Activated T-helper 1 cell treated with anti-CD3 and anti-CD28 coated beads, Interleukin-12 subunit alpha, Interleukin-12 subunit beta, Interleukin-2, Interleukin-4 antibody, amounts not matched to agents 30 ng/mL and 10 ng/mL and 1 ng/mL, durations not matched to agents 14 hours and 24 hours and 36 hours (primary cell): ENCODE measurements around the gene GALNT14. TPM values are rescaled to one million over a fixed set of nuclear protein-coding genes. Genes with fewer than 3 reads are reported as not detected.
"Not testable (repeated sequence)": the region's sequence is repeated elsewhere in the genome, so short reads cannot be mapped to it uniquely, and the experiment has no call there.

Source experiments
- DNase-seq: peaks from one replicate; pipeline ENCODE4 v3.0.0; 2021; ENCODE audit warnings: low spot score
- H3K27ac Mint-ChIP-seq: one replicate; pipeline ENCODE4 v1.8.0; 2021; ENCODE audit warnings: mild to moderate bottlenecking, mixed read lengths
- H3K27me3 Mint-ChIP-seq: one replicate; pipeline ENCODE4 v1.8.0; 2022; ENCODE audit warnings: mild to moderate bottlenecking, moderate library complexity, mixed read lengths; ENCODE audit not compliant: insufficient read depth
- H3K36me3 Mint-ChIP-seq: one replicate; pipeline ENCODE4 v1.8.0; 2021; ENCODE audit warnings: low read depth, mixed read lengths
- H3K4me1 Mint-ChIP-seq: one replicate; pipeline ENCODE4 v1.8.0; 2021; ENCODE audit warnings: low read depth, mixed read lengths
- H3K4me3 Mint-ChIP-seq: one replicate; pipeline ENCODE4 v1.8.0; 2021; ENCODE audit warnings: mild to moderate bottlenecking, moderate library complexity, mixed read lengths
- H3K9me3 Mint-ChIP-seq: one replicate; pipeline ENCODE4 v1.8.0; 2021; ENCODE audit warnings: mixed read lengths
- intact Hi-C: fragments of 100-400 bp; cut with micrococcal nuclease; formaldehyde crosslinking; loops from one replicate; pipeline ENCODE4 v1.15.1; 2024
- total RNA-seq: library from RNA; stranded (reverse); gene quantifications from 2 replicates; pipeline ENCODE4 v1.2.3, GENCODE V29; 2022

The GALNT14 gene
- total RNA-seq, 1 donor from 2014 or later = 0.21 TPM

DNA sequence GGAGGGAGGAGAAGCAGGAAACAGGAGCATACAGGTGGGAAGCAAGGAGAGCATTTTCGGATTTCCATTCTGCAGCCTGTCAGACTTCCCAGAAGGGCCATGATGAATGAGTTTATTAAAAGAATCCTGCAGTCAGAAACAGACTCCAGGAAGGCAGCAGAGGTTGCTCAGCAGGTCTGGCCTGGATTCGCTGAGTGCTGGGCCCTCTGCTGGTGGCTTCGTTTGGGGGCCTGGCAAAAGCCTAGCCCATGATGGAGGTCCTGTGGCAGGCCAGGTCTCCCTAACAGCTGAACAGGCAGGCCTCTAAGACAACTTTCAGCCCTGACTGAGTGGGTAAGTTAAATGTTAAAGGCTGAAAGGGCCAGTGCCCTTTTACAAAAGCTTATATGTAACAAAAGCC lies 222.8 kb downstream of the GALNT14 start:
- Mint-ChIP-seq H3K27me3 (no peaks in the 10 kb centered on the region), H3K36me3 (no peaks in the 10 kb centered on the region), H3K9me3 (no peaks in the 10 kb centered on the region), H3K4me3 (no peak overlapping the region), H3K4me1 (no peaks in the 10 kb centered on the region), H3K27ac (no peak overlapping the region)
- intact Hi-C loops = no loop called here
- no peak for DNase-seq

DNA sequence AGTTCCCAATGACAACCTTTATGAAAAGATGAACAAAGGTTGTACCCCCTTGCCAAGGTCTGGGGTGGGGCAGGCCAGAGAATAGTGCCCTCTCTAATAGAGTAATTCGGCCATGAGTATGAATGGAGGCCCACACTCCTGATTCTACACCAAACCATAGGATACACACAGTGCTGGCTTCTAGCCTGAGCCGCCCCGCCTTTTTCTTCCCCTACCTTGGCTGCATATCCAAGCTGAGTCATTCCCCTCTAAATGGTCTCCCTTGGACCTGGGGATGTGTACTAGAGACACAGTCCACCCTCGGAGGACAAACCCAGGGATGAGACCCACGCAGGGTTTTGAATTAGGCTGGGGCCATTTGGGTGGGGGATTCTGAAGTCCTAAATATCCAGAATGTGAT lies 223.8 kb downstream of the GALNT14 start:
- no peaks in the 10 kb centered on the region for H3K9me3 Mint-ChIP-seq
- intact Hi-C loops = no loop called here
- H3K27ac Mint-ChIP-seq = no peak overlapping the region
- no peaks in the 10 kb centered on the region for H3K36me3 Mint-ChIP-seq
- H3K4me1 Mint-ChIP-seq = no peaks in the 10 kb centered on the region
- H3K27me3 Mint-ChIP-seq = no peaks in the 10 kb centered on the region
- no peak for DNase-seq
- H3K4me3 Mint-ChIP-seq = no peak overlapping the region

DNA sequence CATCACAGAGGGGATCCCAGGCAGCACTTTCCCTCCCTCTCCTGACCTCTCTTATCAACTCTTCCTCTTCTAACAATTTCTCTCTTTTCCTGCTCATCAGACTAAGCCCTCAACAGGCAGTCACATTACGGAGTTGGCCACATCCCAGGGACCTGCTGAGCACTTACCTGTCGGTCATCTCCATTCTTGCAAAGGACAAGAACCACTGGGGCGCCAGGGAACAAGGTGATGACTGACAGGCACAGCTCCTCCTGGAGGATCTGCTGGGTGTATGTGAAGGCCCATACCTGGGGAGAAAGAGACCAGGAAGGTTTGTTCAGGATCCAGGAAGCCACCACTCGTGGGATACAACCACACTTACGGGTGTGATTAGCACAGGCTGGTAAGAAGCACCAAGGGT lies 226.2 kb downstream of the GALNT14 start:
- intact Hi-C loops = no loop called here
- H3K4me3 Mint-ChIP-seq = no peak overlapping the region
- H3K27me3 Mint-ChIP-seq = no peaks in the 10 kb centered on the region
- H3K9me3 Mint-ChIP-seq = no peaks in the 10 kb centered on the region
- H3K36me3 Mint-ChIP-seq = no peaks in the 10 kb centered on the region
- no peak for DNase-seq
- H3K4me1 Mint-ChIP-seq = no peaks in the 10 kb centered on the region
- H3K27ac Mint-ChIP-seq = no peak overlapping the region

DNA sequence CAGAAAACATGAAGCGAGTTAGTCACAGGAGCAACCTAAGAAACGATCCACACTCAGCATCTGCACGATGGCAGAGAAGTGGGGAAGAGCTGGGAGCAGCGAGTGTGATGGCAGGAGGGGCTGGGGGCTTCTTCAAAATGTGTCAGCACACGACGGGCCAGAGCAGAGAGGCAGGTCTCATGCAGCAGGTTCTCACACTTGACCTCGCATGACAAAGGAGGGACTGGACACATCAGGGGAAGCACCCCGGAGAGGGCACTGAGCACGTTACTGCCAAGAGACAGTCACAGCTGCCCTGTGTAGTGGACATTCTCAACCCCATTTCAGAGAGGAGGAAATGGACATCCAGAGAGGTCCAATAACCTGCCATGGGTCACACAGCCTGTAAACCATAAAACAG lies 226.9 kb downstream of the GALNT14 start:
- intact Hi-C loops = no loop called here
- DNase-seq = no peak
- no peaks in the 10 kb centered on the region for H3K36me3 Mint-ChIP-seq
- H3K4me3 Mint-ChIP-seq = no peak overlapping the region
- no peaks in the 10 kb centered on the region for H3K4me1 Mint-ChIP-seq
- no peak overlapping the region for H3K27ac Mint-ChIP-seq
- no peaks in the 10 kb centered on the region for H3K9me3 Mint-ChIP-seq
- H3K27me3 Mint-ChIP-seq = no peaks in the 10 kb centered on the region

DNA sequence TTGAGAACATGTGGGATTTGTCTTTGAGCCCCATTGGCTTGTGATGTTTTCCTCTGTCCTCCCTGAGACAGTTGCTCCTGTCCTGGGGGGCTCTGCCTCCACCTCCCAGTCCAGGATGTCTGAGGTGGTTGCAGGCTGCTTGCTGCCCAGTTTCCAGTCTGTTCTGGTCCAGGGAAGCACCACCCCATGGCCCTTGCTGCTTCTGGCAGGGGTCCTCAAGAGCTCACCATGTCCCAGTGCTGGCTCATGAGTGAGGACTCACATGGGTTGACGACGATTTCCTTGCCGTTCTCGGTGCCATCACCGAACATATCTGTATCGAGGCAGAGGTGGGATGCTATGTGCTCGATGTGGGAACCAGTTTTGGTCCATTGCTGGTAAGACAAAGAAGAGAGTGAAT lies 227.6 kb downstream of the GALNT14 start:
- no peaks in the 10 kb centered on the region for H3K27me3 Mint-ChIP-seq
- no peaks in the 10 kb centered on the region for H3K4me1 Mint-ChIP-seq
- no peak overlapping the region for H3K27ac Mint-ChIP-seq
- H3K36me3 Mint-ChIP-seq = no peaks in the 10 kb centered on the region
- intact Hi-C loops = no loop called here
- H3K9me3 Mint-ChIP-seq = no peaks in the 10 kb centered on the region
- no peak overlapping the region for H3K4me3 Mint-ChIP-seq
- no peak for DNase-seq

DNA sequence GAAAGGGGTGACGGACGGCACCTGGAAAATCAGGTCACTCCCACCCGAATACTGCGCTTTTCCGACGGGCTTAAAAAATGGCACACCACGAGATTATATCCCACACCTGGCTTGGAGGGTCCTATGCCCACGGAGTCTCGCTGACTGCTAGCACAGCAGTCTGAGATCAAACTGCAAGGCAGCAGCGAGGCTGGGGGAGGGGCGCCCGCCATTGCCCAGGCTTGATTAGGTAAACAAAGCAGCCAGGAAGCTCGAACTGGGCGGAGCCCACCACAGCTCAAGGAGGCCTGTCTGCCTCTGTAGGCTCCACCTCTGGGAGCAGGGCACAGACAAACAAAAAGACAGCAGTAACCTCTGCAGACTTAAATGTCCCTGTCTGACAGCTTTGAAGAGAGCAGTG lies 233.8 kb downstream of the GALNT14 start:
- DNase-seq, intact Hi-C loops, H3K27me3 Mint-ChIP-seq, H3K4me1 Mint-ChIP-seq, H3K36me3 Mint-ChIP-seq, H3K9me3 Mint-ChIP-seq, H3K4me3 Mint-ChIP-seq, H3K27ac Mint-ChIP-seq: not testable (repeated sequence)

DNA sequence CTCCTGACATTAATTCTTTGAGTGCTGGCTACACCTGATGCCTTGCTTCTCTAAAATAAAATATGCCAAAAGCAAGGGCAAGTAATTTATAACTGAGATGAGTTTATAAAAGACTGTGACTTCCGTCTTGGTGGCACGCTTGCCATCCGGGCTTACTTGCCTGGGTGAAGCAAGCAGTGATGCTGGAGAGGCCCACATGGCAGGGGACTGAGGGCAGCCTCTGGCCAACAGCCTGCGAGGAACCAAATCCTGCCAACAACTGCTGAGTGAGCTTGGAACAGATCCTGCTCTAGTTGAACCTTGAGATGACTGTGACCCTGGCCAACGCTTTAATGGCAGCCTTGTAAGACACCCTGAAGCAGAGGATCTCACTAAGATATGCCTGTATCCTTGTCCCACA lies 234.9 kb downstream of the GALNT14 start:
- Mint-ChIP-seq H3K9me3 (no peaks in the 10 kb centered on the region), H3K36me3 (no peaks in the 10 kb centered on the region), H3K4me3 (no peak overlapping the region), H3K27me3 (no peaks in the 10 kb centered on the region), H3K4me1 (no peaks in the 10 kb centered on the region), H3K27ac (no peak overlapping the region)
- intact Hi-C loops = no loop called here
- DNase-seq = no peak

DNA sequence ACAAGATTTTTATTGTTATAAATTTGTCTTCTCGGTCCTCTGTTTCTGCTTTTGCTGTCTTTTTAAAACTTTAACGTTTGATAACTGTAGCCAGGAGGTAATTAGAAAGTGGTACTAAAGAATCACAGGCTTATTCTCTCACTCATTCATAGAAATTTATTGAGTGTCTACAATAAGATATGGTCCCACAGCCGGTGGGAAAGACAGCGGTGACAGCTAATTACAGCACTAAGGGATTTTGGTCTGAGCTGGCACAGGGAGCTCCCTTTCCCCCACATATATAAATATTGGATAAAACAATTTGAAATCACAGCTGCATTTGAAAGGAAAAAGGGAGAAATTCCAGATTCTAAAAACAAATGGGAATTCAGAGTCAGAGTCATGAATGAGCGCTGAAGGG lies 237.9 kb downstream of the GALNT14 start:
- intact Hi-C loops = no loop called here
- Mint-ChIP-seq H3K9me3 (no peaks in the 10 kb centered on the region), H3K27me3 (no peaks in the 10 kb centered on the region), H3K36me3 (no peaks in the 10 kb centered on the region), H3K27ac (no peak overlapping the region), H3K4me3 (no peak overlapping the region), H3K4me1 (no peaks in the 10 kb centered on the region)
- DNase-seq = no peak

DNA sequence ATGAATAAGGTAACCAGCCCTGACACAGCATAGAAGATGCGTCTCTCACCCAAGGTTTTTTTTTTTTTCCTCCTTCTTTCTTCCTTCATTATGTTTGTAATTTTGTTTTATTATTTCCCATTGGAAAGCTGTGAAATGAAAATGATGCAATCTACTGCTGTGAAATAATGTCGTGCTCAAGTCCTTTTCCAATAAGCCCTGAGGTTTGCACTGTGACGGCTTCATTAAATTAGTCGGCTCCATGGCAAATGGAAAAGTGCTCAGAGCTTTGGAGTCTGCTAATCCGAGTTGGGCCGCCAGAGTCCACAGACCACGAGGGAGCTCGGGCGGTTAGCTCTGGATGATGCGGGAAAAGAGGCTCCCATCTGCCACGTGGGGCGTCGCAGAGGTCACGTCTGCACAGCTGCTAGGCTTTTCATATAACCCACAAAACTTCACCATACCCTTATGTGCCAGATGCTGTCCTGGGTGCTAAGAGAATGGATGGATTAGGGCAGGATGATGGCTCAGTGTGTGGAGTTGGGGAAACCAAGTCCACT lies 238.7 kb downstream of the GALNT14 start:
- no peaks in the 10 kb centered on the region for H3K36me3 Mint-ChIP-seq
- H3K4me3 Mint-ChIP-seq = no peak overlapping the region
- H3K9me3 Mint-ChIP-seq = no peaks in the 10 kb centered on the region
- H3K27ac Mint-ChIP-seq = no peak overlapping the region
- intact Hi-C loops = no loop called here
- no peaks in the 10 kb centered on the region for H3K4me1 Mint-ChIP-seq
- no peak for DNase-seq
- no peaks in the 10 kb centered on the region for H3K27me3 Mint-ChIP-seq

DNA sequence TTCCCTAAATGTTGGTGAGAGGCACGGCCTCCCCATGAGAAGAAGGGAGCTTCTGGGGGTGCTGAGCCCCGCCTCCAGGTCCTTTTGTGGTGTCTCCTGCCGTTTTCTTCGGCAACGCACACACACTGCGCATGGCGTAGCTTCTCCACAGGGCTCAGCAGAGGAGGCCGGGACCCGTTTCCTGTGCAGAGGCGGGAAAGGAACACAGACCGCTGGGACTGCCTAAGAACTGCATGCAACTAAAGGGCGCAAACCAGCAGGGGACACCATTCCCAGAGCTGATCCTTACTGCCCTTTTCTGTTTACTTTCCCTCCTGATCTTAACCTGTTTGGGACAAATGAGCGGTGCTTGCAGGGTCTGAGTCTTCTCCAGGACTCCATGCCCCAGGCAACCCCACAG lies 240.7 kb downstream of the GALNT14 start:
- no peaks in the 10 kb centered on the region for H3K4me1 Mint-ChIP-seq
- intact Hi-C loops = no loop called here

DNA sequence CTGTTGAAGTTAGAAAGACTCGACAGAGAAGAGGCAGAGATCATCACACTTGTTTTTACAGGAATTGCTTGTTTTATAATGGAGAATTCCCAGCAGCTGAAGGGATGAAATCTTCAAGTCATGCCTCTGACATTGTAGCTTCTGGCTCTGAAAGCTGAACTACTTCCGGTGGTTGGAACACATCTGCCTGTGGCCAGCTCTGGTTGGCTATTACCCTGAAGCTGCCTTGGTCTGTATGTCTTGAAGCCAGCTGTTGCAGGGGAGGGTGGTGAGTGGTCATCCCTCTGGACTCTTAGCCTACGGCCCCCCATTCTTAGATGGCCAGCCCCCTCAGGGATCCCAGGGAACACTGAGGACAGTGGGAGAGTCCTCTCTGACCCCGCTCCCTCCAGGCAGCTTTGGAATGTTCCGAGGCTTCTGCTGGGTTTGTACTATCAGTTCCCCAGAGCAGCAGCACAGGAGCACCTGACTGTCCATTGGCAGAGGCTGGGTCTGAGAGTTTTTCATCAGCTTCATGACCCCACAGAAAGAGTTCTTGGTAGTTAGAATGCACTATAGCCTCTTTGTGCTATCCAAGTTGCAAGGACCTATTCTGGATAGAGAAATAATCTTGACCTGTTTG lies 243.6 kb downstream of the GALNT14 start:
- H3K4me1 Mint-ChIP-seq = no peaks in the 10 kb centered on the region
- no peak overlapping the region for H3K27ac Mint-ChIP-seq
- H3K4me3 Mint-ChIP-seq = no peak overlapping the region
- intact Hi-C loops = no loop called here
- H3K36me3 Mint-ChIP-seq = no peaks in the 10 kb centered on the region
- no peak for DNase-seq
- H3K9me3 Mint-ChIP-seq = no peaks in the 10 kb centered on the region
- peaks cover 3% of the 10 kb centered on the region for H3K27me3 Mint-ChIP-seq

More for the DNA sequence above, 240.7 kb downstream of the GALNT14 start:
- DNase-seq = no peak
- no peaks in the 10 kb centered on the region for H3K36me3 Mint-ChIP-seq
- no peak overlapping the region for H3K4me3 Mint-ChIP-seq
- H3K9me3 Mint-ChIP-seq = no peaks in the 10 kb centered on the region
- H3K27ac Mint-ChIP-seq = no peak overlapping the region
- no peaks in the 10 kb centered on the region for H3K27me3 Mint-ChIP-seq

DNA sequence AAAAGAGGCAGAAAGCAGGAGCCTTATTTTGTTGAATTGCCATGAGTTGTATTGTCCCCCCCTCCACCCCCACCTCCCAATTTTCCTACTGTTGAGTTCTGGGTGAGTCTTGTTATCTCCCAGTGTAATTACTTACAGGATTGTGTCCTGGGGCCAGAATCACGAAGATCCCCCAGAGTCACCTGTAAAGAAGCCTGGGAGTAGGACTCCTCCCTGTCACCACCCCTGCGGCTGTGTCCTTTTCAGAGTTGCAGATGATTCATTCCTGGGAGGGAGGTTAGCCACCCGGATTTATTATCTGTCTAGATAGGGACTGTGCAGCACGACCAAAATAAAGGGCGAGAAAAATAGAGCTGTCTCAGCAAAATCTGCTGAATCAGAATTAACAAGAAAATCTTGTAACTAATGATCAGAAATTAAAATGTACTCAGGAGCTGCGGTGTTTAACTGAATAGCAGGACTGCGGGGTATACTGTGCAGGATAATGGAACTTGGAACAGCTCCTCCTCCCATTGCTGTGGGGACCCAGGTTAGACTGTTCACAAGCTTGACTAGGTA lies 249.3 kb downstream of the GALNT14 start:
- Mint-ChIP-seq H3K27me3 (peaks cover 10% of the 10 kb centered on the region), H3K36me3 (no peaks in the 10 kb centered on the region), H3K27ac (no peak overlapping the region), H3K9me3 (no peaks in the 10 kb centered on the region), H3K4me3 (no peak overlapping the region), H3K4me1 (no peaks in the 10 kb centered on the region)
- DNase-seq = no peak
- intact Hi-C loops = no loop called here

DNA sequence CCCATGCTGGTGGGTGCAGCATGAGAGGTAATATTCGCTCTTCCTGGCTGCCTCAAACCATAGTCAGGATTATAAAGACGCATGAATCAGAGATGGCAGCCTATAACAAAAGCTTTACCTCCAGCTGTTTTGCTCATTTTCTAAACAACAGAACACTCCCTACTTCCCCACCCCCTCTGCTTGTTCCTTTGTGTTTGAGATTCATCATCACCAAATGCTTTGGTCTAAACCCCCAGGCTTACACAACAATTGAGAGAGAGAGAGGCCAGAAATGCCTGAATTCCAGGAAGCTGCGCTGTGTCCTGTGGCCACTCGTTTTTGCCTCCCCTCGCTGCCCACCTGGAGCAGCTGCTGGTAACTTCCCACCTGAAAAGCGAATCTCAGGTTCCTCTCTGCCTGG lies 252.2 kb downstream of the GALNT14 start:
- no peaks in the 10 kb centered on the region for H3K4me1 Mint-ChIP-seq
- no peak for DNase-seq

DNA sequence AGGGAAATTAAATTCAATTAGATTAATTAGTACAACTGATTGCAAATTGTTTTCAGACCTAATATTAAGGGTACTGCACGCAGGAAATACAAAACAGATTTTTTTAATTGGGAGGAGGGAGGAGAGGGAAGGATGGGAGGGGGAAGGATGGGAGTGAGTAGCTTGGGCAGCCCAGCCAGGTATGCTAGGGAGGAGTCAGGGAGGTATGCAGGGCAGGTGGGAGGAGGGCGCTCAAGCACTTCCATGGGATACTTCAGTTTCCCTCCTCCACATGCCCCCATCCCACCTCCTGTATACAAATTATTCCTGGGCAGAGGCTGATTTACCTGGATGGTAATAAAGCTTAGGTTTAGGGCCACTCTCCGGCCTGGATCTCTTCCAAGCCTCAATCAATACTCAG lies 254.4 kb downstream of the GALNT14 start:
- H3K27me3 Mint-ChIP-seq = peaks cover 7% of the 10 kb centered on the region
- H3K9me3 Mint-ChIP-seq = no peaks in the 10 kb centered on the region
- H3K27ac Mint-ChIP-seq = no peak overlapping the region
- DNase-seq = no peak
- intact Hi-C loops = no loop called here
- no peaks in the 10 kb centered on the region for H3K36me3 Mint-ChIP-seq
- no peaks in the 10 kb centered on the region for H3K4me1 Mint-ChIP-seq
- no peak overlapping the region for H3K4me3 Mint-ChIP-seq

More for the DNA sequence above, 252.2 kb downstream of the GALNT14 start:
- Mint-ChIP-seq H3K9me3 (no peaks in the 10 kb centered on the region), H3K27me3 (peaks cover 7% of the 10 kb centered on the region), H3K27ac (no peak overlapping the region), H3K36me3 (no peaks in the 10 kb centered on the region), H3K4me3 (no peak overlapping the region)
- intact Hi-C loops = no loop called here
